EL (cell line): ENCODE measurements around the gene ATG9A.
A peak's percentile ranks its signal among the peaks of the same experiment; 100 is the strongest.
"Not testable (repeated sequence)": the region's sequence is repeated elsewhere in the genome, so short reads cannot be mapped to it uniquely, and the experiment has no call there.

Experiments
- DNase-seq: peaks from one replicate; pipeline ENCODE4 v3.0.0-alpha.2; 2016

The ATG9A gene

DNA sequence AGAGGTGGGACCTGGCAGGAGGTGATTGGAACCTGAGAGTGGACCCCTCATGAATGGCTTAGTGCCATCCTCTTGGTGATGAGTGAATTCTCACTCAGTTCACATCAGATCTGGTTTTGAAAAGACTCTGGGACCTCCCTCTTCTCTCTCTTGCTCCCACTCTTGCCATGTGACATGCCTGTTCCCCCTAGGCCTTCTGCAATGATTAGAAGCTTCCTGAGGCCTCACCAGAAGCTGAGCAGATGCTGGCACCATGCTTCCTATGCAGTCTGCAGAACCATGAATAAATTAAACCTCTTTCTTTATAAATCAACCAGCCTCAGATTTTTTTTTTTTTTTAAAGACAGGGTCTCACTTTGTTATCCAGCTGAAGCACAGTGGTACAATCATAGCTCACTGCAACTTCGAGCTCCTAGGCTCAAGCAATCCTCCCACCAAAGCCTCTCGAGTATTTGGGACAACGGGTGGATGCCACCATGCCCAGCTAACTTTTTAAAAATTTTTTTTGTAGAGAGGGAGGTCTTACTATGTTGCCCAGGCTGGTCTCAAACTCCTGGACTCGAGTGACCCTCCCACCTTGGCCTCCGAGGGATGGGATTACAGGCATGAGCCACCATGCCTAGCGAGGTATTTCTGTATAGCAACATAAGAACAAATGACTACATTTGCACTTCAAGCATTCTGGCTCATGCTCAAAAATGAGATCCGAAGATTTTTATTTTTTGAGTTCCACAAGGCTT, 24.8 kb downstream of the ATG9A start:
- DNase-seq: no peak

DNA sequence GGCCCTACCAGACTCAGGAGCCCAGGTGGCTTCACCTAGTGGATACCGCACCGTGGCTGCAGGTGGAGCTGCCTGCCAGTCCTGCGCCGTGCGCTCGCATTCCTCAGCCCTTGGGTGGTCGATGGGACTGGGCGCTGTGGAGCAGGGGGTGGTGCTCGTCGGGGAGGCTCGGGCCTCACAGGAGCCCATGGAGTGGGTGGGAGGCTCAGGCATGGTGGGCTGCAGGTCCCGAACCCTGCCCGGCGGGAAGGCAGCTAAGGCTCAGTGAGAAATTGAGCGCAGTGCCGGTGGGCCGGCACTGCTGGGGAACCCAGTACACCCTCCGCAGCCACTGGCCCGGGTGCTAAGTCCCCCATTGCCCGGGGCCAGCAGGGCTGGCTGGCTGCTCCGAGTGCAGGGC, 28.1 kb downstream of the ATG9A start:
- not testable (repeated sequence) for DNase-seq

DNA sequence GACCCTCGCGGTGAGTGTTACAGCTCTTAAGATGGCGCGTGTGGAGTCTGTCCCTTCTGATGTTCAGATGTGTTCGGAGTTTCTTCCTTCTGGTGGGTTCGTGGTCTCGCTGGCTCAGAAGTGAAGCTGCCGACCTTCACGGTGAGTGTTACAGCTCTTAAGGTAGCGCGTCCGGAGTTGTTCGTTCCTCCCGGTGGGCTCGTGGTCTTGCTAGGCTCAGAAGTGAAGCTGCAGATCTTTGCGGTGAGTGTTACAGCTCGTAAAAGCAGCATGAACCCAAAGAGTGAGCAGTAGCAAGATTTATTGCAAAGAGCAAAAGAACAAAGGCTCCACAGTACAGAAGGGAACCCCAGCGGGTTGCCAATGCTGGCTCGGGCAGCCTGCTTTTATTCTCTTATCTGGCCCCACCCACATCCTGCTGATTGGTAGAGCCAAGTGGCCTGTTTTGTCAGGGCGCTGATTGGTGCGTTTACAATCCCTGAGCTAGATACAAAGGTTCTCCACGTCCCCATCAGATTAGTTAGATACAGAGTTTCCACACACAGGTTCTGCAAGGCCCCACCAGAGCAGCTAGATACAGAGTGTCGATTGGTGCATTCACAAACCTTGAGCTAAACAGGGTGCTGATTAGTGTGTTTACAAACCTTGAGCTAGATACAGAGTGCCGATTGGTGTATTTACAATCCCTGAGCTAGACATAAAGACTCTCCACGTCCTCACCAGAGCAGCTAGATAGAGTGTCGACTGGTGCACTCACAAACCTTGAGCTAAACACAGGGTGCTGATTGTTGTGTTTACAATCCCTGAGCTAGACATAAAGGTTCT, 28.7 kb downstream of the ATG9A start:
- not testable (repeated sequence) for DNase-seq

DNA sequence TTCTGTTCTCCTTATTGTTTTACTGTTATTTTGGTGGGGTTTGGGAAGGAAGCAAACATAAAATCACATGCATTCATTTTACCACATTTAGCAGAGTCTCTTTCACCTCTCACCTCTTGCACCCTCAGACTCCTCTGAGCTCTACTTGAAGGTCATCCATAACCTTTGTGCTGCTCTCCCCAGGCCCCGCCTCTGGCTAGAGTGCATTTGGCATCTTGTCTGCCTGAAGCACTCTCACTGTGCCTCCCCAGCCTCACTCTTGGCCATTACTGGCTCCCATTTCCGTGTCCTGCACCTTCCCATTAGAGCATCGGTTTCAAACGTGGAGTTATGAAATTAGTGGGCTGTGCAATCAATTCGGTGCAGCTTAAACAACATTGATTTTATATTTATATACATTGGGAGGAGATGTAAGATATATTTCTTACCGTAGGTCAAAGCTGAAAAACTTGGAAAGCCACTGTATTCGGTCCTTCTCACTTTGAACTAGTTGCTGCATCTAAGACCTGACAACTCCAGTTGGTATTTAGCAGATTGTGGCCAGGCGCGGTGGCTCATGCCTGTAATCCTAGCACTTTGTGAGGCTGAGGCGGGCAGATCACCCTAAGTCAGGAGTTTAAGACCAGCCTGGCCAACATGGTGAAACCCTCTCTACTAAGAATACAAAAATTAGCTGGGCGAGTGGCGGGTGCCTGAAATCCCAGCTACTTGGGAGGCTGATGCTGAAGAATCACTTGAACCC, 29.8 kb downstream of the ATG9A start:
- DNase-seq: no peak

DNA sequence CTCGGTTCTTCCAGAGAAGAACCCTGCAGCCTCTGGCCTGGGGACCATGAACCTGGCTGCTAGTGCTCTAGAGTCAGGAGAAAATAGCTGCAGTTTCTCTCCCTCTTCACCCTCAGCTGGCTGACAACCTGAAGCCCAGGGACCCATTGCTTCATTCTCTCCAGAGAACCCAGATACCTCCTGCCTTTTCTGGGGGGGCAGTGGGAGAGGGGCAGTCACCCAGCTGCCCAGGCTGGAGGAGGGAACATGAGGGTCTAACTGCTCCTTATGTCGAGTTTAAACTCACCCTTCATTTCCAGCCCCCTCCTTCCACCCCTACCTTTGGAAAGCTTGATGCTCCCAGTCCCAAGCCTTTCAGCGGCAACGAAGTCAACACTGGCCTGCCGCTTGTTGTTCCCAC, 30.5 kb downstream of the ATG9A start:
- no peak for DNase-seq

DNA sequence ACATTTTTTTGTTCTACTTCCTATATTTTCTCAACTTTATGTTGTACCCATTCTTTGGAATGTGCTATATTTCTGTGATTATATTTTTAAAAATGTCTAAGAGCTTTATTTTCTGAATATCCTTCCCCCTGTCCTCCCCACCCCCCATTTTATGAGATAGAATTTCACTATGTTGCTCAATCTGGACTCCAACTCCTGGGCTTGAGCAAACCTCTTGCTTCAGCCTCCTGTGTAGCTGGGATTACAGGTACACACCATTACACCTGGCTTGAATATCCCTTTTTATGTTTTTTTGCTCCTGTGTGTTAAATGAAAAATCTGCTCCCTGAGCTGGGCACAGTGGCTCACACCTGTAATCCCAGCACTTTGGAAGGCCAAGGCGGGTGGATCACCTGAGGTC, 32.0 kb downstream of the ATG9A start:
- no peak for DNase-seq

DNA sequence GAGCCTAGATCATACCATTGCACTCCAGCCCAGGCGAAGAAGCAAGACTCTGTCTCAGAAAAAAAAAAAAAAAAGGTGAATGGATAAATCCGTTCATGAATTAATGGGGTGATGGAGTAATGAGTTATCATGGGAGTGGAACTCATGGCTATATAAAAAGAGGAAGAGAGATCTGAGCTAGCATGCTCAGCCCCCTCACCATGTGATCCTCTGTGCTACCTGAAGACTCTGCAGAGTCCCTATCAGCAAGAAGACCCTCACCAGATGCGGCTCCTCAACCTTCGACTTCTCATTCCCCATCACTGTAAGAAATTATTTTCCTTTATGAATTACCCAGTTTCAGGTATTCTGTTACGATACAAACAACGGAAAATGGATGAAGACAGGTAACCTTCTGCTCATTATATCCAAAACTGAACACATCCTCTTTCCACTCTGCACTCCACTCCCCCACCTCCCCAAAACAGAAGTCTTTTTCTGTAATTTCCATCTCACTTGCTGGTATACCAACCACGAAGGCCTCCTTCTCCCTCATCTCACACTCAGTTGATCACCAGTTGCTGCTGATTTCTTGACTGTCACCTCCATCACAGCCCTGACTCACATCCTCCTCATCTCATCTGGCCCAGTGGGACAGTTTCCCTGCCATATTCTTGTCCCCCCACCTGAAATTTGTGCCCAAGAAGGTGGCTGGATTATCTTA, 42.5 kb downstream of the ATG9A start:
- no peak for DNase-seq

DNA sequence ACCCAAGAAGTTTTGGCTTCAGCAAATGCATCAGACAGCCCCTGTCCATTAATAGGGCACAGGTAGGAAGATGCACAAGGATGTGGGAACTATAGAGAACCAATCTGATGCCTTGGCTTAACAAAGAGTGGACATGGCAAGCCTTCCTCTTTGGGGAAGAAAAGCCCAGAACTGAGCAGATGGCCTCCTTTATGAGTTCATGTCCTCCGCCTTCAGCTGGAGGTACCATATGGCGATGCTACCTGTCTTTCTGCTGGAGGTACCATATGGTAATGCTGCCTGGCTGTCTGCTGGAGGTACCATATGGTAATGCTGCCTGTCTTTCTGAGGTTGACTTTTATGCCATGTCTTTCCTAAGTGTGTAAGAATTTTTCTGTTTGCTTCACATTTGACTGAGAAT, 45.3 kb downstream of the ATG9A start:
- no peak for DNase-seq

DNA sequence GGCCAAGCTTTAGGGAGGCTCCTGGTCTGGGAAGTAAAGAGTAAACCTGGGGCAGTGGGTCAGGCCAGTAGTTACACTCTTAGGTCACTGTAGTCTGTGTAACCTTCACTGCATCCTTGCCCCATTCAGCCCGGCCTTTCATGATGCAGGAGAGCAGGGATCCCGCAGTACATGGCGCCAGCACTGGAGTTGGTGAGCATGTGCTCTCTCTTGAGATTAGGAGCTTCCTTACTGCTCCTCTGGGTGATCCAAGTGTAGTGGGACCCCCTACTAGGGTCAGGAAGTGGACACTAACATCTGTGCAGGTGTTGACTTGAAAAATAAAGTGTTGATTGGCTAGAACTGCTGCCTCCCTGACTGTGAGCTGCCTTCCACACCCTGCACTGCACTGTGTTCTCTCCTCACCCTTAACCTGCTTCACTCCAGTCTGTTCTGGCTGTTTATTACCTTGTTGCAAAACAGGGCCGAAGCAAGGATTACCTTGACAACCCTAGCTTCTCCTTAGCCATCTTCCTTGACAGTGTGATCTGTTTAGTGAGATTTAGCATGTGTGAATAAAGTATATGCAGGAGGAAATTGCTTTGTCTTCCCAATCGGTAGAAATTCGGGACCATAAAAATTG, 46.2 kb downstream of the ATG9A start:
- DNase-seq: no peak

DNA sequence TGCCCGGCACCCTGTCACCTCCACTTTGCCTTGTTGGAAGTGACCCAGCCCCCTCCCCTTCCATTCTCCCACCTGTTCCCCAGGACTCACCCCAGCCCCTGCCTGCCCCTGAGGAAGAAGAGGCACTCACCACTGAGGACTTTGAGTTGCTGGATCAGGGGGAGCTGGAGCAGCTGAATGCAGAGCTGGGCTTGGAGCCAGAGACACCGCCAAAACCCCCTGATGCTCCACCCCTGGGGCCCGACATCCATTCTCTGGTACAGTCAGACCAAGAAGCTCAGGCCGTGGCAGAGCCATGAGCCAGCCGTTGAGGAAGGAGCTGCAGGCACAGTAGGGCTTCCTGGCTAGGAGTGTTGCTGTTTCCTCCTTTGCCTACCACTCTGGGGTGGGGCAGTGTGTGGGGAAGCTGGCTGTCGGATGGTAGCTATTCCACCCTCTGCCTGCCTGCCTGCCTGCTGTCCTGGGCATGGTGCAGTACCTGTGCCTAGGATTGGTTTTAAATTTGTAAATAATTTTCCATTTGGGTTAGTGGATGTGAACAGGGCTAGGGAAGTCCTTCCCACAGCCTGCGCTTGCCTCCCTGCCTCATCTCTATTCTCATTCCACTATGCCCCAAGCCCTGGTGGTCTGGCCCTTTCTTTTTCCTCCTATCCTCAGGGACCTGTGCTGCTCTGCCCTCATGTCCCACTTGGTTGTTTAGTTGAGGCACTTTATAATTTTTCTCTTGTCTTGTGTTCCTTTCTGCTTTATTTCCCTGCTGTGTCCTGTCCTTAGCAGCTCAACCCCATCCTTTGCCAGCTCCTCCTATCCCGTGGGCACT, 46.9 kb downstream of the ATG9A start:
- no peak for DNase-seq

DNA sequence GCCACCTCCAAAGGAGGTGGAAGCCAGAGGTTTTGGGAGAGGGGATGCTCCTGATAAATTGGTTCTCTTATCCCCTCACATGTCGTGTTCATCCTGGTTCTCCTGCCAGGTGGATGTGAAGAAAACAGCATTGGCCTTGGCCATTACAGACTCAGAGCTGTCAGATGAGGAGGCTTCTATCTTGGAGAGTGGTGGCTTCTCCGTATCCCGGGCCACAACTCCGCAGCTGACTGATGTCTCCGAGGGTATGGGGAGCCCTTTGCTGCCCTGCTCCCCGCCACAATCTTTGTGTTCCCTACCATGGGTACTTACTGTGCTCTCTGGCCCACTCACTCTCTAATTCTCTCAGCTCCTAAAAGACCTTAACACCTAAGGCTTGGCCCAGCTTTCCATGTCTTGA, 47.9 kb downstream of the ATG9A start:
- no peak for DNase-seq

DNA sequence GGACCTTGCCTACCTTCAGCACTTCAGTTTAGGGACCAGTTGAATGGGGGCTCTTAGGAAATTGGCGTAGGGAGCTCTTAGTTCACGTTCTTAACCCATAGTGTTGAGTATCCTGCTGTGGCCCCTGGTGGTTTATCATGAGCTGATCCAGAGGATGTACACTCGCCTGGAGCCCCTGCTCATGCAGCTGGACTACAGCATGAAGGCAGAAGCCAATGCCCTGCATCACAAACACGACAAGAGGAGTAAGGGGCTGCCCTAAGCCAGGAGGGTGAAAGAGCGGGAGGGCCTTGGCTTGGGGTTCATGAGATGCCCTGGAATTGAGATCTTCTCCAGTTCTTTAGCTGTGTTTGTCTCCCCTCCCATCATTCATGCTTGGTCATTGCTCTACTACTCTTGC, 48.5 kb downstream of the ATG9A start:
- DNase-seq: no peak

DNA sequence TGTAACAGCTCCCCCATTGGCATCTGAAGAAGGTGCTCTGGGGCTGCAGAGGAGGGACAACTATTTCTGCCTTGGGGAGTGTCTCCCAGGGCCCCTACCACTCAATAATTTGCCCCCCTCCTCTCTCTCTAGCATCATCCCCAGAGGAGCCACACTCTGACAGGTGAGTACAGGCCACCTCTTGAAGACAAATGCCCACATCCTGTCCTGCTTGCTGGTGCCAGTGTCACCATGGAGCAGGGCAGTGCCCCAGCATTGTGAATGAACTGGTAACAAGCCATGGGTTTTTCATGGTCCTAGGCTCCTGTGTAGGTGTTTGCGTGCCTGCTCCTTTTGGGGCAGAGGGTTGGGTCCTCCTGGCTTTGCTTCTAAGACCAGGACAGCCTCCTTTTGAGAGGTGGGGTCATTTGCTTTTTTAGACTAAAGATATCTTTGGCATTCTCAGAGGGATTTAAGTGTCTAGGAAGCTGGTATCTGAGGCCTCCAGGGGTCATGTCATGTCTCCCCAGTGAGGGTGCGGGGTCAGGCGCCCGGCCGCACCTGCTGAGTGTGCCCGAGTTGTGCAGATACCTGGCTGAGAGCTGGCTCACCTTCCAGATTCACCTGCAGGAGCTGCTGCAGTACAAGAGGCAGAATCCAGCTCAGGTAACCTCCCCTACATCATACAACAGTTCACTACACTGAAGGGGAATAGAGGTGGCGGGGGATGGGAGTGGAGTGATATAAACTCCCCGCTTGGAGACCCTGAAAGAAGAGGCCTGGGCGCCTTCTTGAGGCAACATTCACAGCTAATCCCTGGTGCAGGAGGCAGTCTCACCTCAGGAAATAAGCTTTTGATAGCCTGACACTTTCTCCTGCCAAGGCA, 49.6 kb downstream of the ATG9A start:
- no peak for DNase-seq

DNA sequence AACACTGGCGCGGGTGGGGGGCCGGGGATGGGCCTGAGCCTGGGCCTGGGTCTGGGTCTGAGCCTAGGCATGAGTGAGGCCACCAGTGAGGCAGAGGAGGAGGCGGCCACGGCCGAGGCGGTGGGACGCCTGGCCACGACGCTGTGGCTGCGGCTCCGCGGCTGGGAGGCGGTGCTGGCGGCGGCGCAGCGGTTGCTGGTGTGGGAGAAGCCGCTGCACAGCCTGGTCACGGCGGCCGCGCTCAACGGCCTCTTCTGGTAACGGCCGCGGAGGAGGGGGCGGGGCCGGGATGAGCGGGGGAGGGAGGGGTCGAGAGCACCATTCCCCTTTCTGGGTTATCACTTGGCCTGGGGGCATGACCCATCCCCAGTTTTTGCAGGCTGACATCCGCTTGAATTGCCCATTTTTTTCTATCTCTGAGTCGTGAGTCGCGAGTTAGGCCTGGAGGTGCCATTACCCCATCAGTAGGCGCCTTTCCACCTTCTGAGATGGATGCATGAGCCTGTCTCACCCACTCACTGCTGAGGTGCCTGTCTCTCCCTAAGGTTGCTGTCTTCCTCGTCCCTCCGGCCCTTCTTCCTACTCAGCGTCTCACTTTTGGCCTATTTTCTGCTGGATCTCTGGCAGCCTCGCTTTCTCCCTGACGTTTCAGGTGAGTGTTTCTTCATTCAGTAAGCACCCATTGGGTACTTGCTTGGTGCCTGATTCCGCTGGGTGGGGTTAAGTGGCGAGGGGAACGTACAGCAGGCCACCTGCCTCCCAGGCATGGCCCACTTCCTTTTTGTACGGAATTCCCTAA, 50.9 kb downstream of the ATG9A start:
- DNase-seq: peak; percentile 46

DNA sequence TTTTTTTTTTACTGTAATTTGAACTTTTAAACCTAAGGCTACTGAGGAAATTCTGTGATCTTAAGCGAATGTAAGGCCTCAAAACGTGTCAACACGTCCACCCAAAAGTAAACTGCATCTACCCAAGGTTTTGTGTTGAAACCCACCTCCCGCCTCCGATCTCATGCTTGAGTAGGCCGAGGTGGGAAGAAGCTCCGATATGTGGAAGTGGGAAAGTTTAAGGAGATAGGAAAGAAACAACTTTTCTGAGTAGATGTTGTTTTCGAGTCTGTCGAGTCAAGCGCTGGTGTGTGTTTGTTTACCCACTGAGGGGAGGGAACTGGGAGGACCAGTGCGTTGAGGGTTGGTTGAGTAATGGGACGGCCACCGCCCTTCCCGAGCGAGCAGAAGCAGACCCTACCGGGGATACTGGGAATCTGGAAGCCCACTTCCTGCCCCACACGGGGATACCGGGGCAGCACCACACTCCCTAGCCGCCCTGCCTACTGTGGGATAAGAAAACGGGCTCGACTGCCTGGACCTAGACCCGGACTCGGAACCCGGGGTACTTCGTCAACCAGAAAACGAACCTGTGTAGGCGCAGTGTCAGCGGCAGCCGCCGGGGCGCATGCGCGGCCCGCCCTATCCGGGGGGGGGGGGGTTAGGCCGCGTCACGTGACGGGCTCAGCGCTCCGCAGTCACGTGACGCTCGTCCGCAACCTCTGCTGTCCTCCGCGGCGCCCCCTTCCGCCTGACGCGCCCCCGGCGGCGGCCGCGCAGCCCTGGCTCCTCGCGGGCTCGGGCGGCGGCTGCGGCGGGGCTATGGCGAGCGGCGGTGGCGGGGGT, 51.7 kb downstream of the ATG9A start, which contains the start of gene RETREG2:
RETREG2 (plus strand) TSS at position 724 of the 825 bp plus-strand sequence; CDS start at position 802, 78 bp downstream.
- peak; percentile 90 for DNase-seq

DNA sequence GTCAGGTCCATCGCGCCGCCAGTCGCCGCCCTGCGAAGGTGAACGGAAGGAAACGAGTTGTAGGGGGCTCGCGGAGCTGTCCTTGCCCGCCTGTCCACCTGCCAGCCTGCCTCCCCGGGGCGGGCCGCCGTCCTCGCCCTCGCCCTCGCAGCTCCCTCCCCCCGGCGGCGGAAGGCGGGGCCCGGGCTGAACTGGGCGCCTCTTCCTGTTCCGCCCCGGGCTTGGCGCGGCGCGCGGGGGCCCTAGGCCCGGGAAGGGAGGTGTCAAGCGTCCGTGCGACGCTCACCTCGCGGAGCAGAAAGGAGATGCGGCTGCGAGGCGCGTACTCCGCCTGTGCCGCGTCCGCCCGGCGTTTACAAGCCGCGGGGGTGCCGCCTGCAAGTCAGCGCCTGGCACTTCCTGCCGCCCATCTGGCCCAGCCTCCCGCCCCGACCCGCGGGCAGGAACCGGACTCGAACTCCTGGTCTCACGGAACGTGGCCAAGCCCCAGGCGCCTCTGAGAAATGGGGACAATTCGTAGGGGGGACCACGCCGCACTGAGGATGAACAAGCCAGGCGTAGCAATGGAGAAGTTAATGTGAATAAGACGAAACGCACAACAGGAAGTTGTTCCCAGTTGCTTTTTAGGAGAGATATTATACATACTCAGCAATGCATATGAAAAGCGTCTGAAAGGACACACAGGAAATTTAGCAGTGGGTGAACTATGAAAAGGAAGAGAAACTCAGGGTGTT, 52.5 kb downstream of the ATG9A start, which contains the start of gene CNPPD1:
CNPPD1 (minus strand) TSS at position 108 of the 734 bp plus-strand sequence; CDS start at position 11, 97 bp downstream.
- peak; percentile 85 for DNase-seq

DNA sequence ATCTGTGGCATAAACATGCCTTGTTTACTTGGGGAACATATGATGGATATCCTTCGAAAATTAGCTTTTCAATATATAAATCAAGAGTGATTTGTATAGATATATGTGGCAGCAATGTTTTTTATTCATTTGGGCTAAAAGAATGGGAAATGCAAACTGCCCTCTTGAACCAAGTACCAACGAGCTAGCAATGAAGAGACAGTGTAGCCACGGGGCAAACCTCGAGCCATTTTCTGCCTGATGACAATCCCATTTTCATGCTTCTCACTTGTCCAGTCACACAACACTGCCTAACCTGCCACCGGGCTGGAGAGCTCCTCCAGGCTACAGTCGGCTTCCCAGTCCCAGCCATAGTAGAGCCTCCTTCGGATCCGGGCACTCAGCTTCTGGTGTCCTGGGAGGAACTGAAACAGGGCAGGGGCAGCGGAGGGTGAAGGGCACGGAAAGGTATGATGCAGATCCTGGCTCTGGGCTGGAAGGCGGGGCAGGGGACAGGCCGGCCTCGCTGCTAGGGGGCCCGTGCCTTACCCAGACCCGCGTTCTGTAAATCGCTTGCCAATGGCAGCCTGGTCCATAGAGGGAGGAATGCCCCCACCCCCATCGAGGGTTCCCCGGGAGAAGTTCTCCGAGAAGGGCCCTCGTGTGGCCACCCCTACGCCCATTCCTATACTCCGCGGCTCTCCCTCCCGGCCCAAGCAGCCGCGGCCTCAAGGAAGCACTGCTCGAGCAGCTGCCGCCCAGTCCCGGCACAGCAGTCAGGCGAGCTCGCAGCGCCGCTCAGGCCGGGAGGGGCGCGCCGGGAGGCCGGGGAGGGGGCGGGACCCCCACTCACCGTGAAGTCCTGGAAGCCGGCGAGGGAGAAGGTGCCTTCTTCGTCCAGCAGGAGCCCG, 53.3 kb downstream of the ATG9A start:
- peak; percentile 56 for DNase-seq
